ENCODE results near the gene SPAG5.

The SPAG5 gene

GRCh38 chr17:28553000-28553505 lies 45.8 kb downstream of the SPAG5 start:
- TF ChIP-seq CTCF (IDR thresholded peaks at IDR 0.05; ENCODE audit: low read depth, low read length) = no peak
- peak overlapping the region; percentile 27 for H3K4me3 ChIP-seq (ENCODE audit: low read depth, low read length)

GRCh38 chr17:28552176-28552999 lies 46.4 kb downstream of the SPAG5 start, which contains the start of gene UNC119:
TSS of gene UNC119 (minus strand) at chr17:28552624. CDS start at chr17:28552557, 67 bp downstream.
- TF ChIP-seq CTCF (IDR thresholded peaks at IDR 0.05; ENCODE audit: low read depth, low read length) = no peak
- H3K4me3 ChIP-seq (ENCODE audit: low read depth, low read length) = peak within 1 kb of the TSS; percentile 83

- peak overlapping the region; percentile 83 for H3K4me3 ChIP-seq (ENCODE audit: low read depth, low read length)
- no peak for TF ChIP-seq CTCF (IDR thresholded peaks at IDR 0.05; ENCODE audit: low read depth, low read length)
Observed at GRCh38 chr17:28551421-28552175, 47.2 kb downstream of the SPAG5 start.

GRCh38 chr17:28550858-28551257 lies 48.0 kb downstream of the SPAG5 start:
- H3K4me3 ChIP-seq (ENCODE audit: low read depth, low read length) = no peak overlapping the region; the same call in 1 of the 2 replicates
- TF ChIP-seq CTCF (IDR thresholded peaks at IDR 0.05; ENCODE audit: low read depth, low read length) = no peak

DNA sequence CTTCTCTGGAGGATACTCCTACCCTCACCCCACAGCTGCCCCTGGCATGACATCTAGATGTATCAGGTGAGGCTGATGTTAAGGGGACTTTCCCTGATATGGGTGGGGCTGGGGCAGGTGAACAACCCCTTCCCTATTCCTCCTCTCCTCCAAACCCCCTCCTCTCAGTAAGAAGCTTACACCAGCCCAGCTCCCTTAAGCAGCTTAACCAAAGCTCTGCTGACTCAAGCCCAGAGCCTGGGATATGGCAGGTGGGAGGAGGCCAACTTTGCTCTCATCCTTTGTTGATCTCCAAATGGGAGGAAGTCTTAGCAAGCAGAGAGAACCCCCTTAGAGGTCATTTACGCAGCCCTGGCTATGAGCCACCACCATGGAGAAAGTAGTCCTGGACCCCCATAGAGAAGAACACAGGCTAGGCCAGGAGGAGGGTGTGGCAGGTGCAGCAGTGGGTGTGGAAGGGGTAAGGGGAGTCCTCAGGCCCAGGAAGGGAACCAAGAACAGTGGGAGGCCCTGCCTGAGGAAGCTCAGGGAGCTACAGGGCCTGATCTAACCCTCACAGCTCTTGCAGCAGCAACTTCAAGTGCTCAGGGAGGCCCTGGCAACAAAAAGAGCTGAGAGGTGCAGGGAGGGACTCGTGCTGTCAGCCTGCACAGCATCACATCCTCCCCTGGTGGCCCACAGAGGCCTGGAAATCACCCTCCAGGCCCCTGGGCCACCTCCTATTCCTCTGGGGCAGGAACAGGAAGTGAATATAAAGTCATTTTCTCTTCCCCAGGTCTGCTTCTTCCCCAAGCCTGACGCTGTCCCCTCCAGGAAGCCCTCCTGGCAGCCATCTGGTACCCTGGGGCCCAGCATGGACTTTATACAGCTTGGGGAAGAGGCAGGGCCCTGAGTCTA lies 49.3 kb downstream of the SPAG5 start:
- no peak for TF ChIP-seq CTCF (IDR thresholded peaks at IDR 0.05; ENCODE audit: low read depth, low read length)
- no peak overlapping the region for H3K4me3 ChIP-seq (ENCODE audit: low read depth, low read length)

GRCh38 chr17:28548417-28549130 lies 50.3 kb downstream of the SPAG5 start:
- no peak overlapping the region for H3K4me3 ChIP-seq (ENCODE audit: low read depth, low read length)
- TF ChIP-seq CTCF (IDR thresholded peaks at IDR 0.05; ENCODE audit: low read depth, low read length) = no peak
